Middle frontal gyrus (tissue), 1 donor: ENCODE data around the gene TSPAN5.

ENCODE experiments used
- DNase-seq: peaks from one replicate; pipeline ENCODE4 v3.0.0-alpha.2; 2015; ENCODE audit warnings: low spot score; ENCODE audit errors: extremely low spot score

The TSPAN5 gene

DNA sequence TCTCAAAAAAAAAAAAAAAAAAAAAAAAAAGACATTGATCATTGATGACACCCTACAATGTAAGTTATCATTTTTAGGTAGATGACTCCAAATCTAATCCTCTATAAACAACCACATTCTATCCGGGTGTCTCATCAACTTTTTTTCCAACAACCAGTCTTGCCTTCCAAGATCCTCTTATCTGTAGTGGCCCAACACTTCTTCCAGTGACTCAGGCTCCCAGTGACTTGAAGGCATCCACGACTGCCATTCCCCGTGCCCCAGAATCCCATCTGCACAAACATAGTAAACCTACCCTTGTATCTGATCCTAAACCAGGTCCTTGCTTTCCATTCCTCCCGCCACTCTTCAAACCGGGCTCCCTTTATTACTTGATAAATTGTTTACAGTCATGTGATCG lies 15.6 kb upstream of the TSPAN5 start:
- DNase-seq: no peak

GRCh38 chr4:98673288-98673644 lies 14.9 kb upstream of the TSPAN5 start:
- DNase-seq: no peak

DNA sequence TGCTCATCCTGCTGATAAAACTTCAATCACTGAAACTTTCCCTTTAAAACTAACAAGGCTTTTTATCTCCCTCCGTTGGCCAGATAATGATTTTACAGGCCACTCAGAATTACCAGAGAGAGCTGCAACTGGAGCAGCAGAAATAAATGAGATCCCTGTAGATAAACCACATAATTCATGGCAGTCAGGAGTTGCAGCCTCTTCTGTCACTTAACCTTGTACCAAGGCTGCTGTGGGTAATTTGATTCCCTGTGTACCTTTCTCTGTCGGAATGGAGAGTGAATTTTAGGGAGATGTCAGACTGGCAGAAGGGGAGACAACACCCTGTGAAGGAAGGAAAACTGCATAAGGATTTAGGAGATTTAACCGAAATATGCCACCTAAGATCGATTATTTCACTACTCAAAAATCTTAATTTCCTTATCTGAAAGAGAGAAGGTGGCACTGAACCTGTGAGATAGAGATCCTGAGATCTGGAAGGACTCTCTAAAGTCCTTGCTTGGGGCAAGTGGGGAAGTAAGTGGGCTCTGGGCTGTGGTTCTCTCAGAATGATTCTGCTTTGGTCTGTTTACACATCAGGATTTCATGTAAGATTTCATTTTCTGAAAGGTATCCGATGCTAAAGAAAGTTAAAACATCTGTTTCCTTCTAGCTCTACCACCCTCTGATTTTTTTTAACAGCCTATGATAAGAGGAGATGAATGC lies 14.3 kb upstream of the TSPAN5 start:
- DNase-seq: no peak

DNA sequence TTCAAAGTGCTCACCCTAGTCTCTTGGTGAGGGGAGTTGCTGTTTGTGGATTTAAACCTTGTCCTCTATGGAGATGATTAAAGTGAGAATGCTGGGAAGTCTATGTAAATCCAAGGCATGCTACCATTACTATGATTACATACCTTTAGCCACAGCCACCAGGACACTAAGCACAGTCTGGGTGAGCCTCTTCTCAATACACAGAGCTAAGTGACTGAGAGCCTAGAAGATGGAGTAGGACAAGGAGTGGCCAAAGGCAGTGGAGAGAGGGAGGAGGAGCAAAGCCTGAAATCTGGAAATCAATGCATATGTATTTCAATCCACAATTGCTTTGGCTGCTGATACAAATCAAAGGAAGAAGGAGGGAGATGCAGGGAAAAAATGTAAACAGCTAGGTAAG lies 12.7 kb upstream of the TSPAN5 start:
- no peak for DNase-seq

GRCh38 chr4:98670186-98670585 lies 11.8 kb upstream of the TSPAN5 start:
- no peak for DNase-seq

DNA sequence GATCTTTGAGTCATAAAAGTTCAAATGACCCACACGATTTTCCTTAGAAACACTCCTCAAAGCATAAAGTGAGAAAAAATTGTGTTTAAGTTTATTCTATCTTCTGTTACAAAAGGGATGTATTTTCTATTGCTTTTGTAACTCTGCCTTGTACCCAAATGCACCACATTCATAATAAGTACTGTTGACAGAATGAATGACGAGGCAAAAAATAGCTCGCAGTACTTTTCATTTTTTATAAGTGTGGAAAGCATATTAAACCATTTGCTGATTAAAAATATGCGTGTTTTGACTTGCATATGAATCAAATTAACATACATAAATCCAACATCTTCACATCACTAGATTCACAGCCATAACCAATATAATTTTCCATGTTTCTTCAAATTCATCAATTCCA lies 11.2 kb upstream of the TSPAN5 start:
- DNase-seq: no peak

DNA sequence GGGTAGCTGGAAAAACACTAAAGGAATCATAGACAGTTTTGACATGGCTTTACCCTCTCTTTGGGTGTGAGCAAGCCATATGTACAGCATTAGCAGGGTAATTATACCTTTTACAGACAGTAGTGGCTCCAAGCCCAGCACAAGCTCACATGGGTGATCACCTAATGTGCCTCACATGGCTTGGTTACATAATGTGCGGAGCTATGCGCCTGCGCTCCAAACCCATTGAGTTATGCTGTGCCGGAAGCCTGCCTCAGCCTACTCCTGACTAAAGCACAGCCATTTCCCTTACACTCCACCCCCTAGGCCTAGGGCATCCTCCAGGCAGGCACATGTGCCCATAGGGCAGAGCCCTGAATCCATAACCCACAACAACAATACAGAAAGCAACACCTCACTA lies 6.5 kb upstream of the TSPAN5 start:
- no peak for DNase-seq

DNA sequence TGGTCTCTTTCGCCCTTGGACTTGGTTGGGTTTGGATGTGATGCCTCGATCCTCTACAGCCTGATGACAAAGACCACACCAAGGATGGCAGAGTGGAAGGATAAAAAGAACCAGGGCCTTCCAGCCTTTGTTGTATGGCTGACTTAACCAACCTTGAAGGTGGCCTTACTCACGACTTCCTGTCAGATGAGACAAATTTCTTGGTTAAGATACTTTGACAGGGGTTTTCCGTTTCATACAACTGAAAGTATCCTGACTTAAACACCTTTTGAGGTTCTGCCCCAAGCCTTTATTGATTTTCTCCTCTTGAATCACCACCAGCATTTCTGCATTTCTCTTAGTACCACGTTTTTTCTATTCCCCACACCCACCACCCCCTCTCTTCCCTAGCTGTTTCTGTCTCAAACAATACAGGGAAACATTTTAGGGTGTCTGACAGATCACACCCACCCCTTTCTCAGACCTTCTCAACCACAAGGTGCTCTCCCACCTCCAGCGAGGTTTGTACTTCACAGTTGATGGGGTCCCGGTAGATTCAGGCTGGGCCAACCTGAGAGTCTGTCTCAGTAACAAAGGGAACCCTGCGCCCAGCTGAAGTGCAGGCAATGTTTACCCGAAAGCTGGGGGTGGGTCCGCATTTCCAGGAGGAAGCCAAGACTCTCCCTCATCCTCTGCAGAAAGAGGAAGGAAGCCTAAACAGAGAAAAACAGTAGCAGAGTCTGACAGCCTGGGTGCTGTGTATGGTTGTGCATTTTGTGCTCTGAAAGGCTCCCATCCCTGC lies 5.0 kb upstream of the TSPAN5 start:
- no peak for DNase-seq

DNA sequence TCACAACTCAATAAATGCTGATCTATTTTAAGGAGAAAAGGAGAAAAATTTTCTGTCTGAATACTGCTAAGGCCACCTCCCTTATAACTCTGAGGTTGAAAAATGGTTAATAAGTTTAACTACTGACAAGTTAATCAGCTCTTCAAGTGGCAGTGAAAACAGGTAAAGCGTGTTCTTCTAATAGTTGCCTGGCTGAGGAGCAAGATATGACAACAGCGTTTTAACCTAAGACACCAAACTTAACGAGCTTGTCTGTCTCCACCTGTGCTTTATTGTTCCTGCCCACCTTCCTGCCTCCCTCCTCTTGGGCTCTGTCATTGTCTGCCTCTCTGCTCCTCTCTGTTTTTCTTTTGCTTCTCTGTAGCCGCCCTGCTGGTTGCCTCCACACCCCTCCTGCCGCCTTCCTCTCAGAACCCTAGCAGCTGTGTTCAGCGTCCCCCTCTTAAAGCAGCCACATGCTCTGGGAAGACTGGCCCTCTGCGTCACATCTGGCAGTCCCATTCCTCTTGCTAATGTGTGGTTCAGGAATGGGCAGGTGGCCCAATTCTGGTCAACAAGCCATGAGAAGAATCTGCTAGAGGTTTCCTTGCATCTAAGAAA lies 4.3 kb upstream of the TSPAN5 start:
- no peak for DNase-seq

DNA sequence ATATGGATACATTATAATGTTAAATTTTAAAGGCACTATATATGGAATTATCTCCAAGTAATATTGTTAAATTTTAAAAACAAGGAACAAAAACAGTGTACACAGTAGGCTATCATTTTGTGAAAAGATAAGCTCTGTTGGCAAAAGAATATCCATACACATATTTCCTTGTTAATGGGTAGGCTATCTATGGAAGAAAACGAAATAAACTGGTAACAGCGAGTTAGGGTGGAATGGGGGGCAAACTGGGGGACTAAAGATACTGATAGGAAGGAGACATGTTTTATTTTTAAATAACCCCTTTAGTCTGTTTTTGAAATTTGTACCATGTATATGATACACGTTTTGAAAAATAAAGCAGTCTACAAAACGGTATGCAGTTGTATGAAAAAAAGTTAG lies 3.6 kb upstream of the TSPAN5 start:
- no peak for DNase-seq

- no peak for DNase-seq
These were observed 3.1 kb upstream of the TSPAN5 start for GRCh38 chr4:98661371-98662054.

DNA sequence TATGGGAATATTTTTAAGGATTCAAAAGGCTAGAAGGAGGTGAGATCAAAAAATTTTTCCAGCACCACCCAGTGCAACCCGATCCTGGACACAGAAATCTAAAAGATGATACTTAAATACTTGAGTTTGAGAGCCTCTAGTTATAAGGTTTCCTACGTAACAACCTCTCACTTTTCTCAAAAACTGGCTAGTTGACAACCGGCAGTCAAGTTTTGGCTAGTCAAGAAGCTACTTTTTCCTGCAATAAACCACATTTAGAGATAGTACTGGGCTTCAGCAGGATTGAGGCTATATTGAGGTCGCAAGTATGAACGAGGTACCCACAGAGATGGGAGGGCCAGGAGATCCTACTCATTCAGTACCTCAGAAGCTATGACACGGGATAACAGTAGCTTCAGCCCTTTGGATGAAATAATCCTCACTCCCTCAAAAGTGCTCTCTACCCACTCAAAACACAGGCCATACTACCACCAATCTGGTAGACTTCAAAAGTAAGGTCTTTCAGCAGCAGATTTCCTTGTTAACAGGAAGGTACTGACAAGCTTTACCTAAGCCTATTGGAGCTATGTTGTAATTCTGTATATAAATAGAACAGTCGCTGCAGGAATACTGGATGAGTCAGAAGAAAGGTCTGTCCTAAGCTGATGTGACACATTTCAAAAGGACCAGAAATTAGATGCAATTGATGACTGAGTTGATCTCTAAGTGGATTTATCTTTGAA lies 1.5 kb upstream of the TSPAN5 start:
- no peak for DNase-seq

GRCh38 chr4:98659106-98659592 lies 738 bp upstream of the TSPAN5 start:
- DNase-seq: no peak

GRCh38 chr4:98657531-98658286 lies 702 bp downstream of the TSPAN5 start:
- DNase-seq: no peak

- no peak for DNase-seq
These were observed 1.5 kb downstream of the TSPAN5 start for GRCh38 chr4:98656886-98657285.

DNA sequence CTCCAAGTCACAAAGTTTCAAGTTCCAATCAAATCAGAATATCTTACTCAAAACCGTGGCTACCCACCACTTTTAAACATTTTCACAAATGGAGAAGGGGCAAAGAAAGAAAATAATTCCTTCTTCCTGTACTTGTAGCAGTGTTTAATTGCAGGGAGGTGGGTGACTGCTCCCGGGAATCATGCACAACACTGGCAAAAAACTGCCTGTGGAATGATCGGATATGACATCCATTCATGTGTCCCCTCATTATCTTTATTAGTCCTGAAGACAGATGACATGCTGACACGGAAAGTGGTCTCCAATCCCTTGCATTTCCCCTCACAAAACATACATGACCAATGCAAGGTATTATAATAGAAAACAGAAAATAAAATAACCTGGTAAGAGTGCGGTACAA lies 2.0 kb downstream of the TSPAN5 start:
- no peak for DNase-seq

- no peak for DNase-seq
These were observed 4.2 kb downstream of the TSPAN5 start for GRCh38 chr4:98653890-98654867.

- no peak for DNase-seq
These were observed 5.4 kb downstream of the TSPAN5 start for GRCh38 chr4:98652996-98653395.

DNA sequence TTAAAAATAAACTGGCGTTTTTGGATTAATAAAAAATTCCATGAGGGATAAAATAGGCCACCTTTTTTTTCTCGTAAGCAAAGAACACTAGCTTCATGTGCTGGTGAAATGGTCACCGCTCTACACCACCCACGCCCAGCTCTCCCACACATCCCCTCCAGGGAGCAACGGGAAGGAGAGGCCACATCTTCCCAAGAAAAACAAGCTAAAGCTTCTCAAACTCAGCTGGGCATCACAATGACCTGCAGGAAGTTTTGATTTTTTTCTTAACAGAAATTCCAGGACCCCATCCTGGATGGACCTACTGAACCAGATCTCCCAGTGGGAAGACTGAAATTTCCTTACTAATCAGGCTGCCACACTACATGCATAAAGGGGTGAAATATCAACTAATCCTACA lies 9.8 kb downstream of the TSPAN5 start:
- no peak for DNase-seq
